HCT116 (cell line): ENCODE measurements around the gene CCDC3. TPM values are rescaled to one million over a fixed set of nuclear protein-coding genes. Genes with fewer than 3 reads are reported as not detected.

Experiments used
- ATAC-seq: fragments of 200-7000 bp; cut with Tn5 transposase; 2 replicates; pipeline ENCODE4 v1.9.1; 2020; ENCODE audit warnings: mild to moderate bottlenecking, moderate library complexity
- BruUV-seq: library from RNA; stranded (reverse); fragments of 400-500 nt; replicated peaks from 2 replicates; lab custom pipeline; 2021; lab: Mats Ljungman, UMichigan
- CTCF ChIA-PET: fragments of 300-600 bp; sonication (Branson Sonifier 250); formaldehyde crosslinking; loops from one replicate; lab custom pipeline; 2021; ENCODE audit warnings: antibody characterized with exemption; lab: Charles Lee
- POLR2A ChIA-PET: fragments of 300-600, 350-600 bp; sonication (Branson Sonifier 250); formaldehyde crosslinking; loops from one replicate; lab custom pipeline; 2021; ENCODE audit warnings: antibody characterized with exemption; lab: Charles Lee
- RAD21 ChIA-PET, 2 experiments: fragments of 300-600 bp; sonication (Branson Sonifier 250); formaldehyde crosslinking; loops; one replicate each; lab custom pipeline; 2023; ENCODE audit warnings: low total read pairs in 2 of 2; ENCODE audit not compliant: uncharacterized antibody in 2 of 2, unreplicated experiment in 2 of 2, low non-redundant PET in 1 of 2; lab: Charles Lee
- DNase-seq: peaks from one replicate; pipeline ENCODE4 v3.0.0-alpha.2; 2010; ENCODE audit warnings: low read depth, low spot score
- H2AFZ ChIP-seq: fragments of 200-600 bp; shearing (Covaris generic), sonication (generic); 2 replicates; pipeline ENCODE4 v1.6.1; 2017; ENCODE audit warnings: low read depth, mixed run types, mixed read lengths, antibody characterized with exemption, low read length; ENCODE audit not compliant: poor library complexity, severe bottlenecking
- H3K27ac ChIP-seq: 2 replicates; pipeline ENCODE4 v1.5.1; 2012; ENCODE audit warnings: low read depth, low read length
- H3K27me3 ChIP-seq: fragments of 200-600 bp; sonication (generic); 2 replicates; pipeline ENCODE4 v1.6.1; 2016; ENCODE audit warnings: mixed run types, low read length, mixed read lengths; ENCODE audit not compliant: insufficient read depth
- H3K36me3 ChIP-seq, 2 experiments: fragments of 200-500 bp in 1 of 2; fragments of 200-600 bp in 1 of 2; sonication (Bioruptor generic) in 1 of 2; sonication (generic) in 1 of 2; 2 replicates each; pipeline versions ENCODE4 v1.5.1 to v1.6.1; 2014 to 2016; ENCODE audit warnings: low read length in 2 of 2, inconsistent platforms in 1 of 2, mixed read lengths in 1 of 2, mixed run types in 1 of 2; ENCODE audit not compliant: insufficient read depth in 2 of 2, control insufficient read depth in 1 of 2
- H3K4me1 ChIP-seq, 2 experiments: fragments of 200-600 bp in 1 of 2; sonication (generic) in 1 of 2; 2 replicates each; pipeline versions ENCODE4 v1.5.1 to v1.6.1; 2012 to 2017; ENCODE audit warnings: low read length in 2 of 2, inconsistent platforms in 1 of 2, mild to moderate bottlenecking in 1 of 2, mixed read lengths in 1 of 2, mixed run types in 1 of 2, moderate library complexity in 1 of 2; ENCODE audit not compliant: insufficient read depth in 2 of 2, control insufficient read depth in 1 of 2
- H3K4me2 ChIP-seq: fragments of 200-600 bp; sonication (generic); 2 replicates; pipeline ENCODE4 v1.6.1; 2017; ENCODE audit warnings: mixed run types, low read length, mixed read lengths
- H3K4me3 ChIP-seq, 2 experiments: fragments of 200-600 bp in 1 of 2; sonication (generic) in 1 of 2; replicated peaks in 1 of 2; 2 replicates each; pipeline ENCODE4 v1.5.1; 2011 to 2016; ENCODE audit warnings: low read length in 2 of 2, control low read depth in 1 of 2, low read depth in 1 of 2, mild to moderate bottlenecking in 1 of 2, mixed read lengths in 1 of 2, mixed run types in 1 of 2
- H3K79me2 ChIP-seq: fragments of 200-600 bp; sonication (generic); 2 replicates; pipeline ENCODE4 v1.6.1; 2017; ENCODE audit warnings: mild to moderate bottlenecking, mixed run types, low read length, moderate library complexity, mixed read lengths; ENCODE audit not compliant: insufficient read depth
- H3K9ac ChIP-seq: fragments of 200-600 bp; sonication (generic); 2 replicates; pipeline ENCODE4 v1.6.1; 2016; ENCODE audit warnings: low read length, mixed read lengths
- H3K9me2 ChIP-seq: fragments of 200-600 bp; sonication (generic), shearing (Covaris generic); 2 replicates; pipeline ENCODE4 v1.6.1; 2017; ENCODE audit warnings: mixed run types, mild to moderate bottlenecking, moderate library complexity; ENCODE audit not compliant: insufficient read depth
- H3K9me3 ChIP-seq, 2 experiments: fragments of 200-500 bp in 1 of 2; fragments of 200-600 bp in 1 of 2; sonication (Bioruptor generic) in 1 of 2; sonication (generic) in 1 of 2; 2 replicates each; pipeline ENCODE4 v1.6.1; 2014 to 2017; ENCODE audit warnings: low read length in 2 of 2, mixed read lengths in 2 of 2, inconsistent platforms in 1 of 2, low read depth in 1 of 2, mild to moderate bottlenecking in 1 of 2, mixed run types in 1 of 2, moderate library complexity in 1 of 2; ENCODE audit not compliant: control insufficient read depth in 1 of 2, insufficient read depth in 1 of 2
- H4K20me1 ChIP-seq: fragments of 200-600 bp; sonication (generic), shearing (Covaris generic); 2 replicates; pipeline ENCODE4 v1.6.1; 2017; ENCODE audit warnings: mixed run types, mild to moderate bottlenecking, moderate library complexity; ENCODE audit not compliant: insufficient read depth
- CBX3 ChIP-seq: IDR thresholded peaks from 2 replicates; pipeline ENCODE4 v1.6.1; 2012; ENCODE audit warnings: low read depth
- FOSL1 ChIP-seq: IDR thresholded peaks from 2 replicates; pipeline ENCODE4 v1.6.1; 2012; ENCODE audit warnings: low read depth
- POLR2AphosphoS5 ChIP-seq: IDR thresholded peaks from 2 replicates; pipeline ENCODE4 v1.6.1; 2011; ENCODE audit warnings: mild to moderate bottlenecking, low read depth, low read length, moderate library complexity
- SP1 ChIP-seq: IDR thresholded peaks from 2 replicates; pipeline ENCODE4 v1.6.1; 2012; ENCODE audit warnings: low read depth
- TCF7L2 ChIP-seq: IDR thresholded peaks from 2 replicates; pipeline ENCODE4 v1.7.0; 2011; ENCODE audit warnings: borderline replicate concordance, inconsistent platforms; ENCODE audit not compliant: insufficient read depth, insufficient read length; ENCODE audit errors: extremely low read depth
- YY1 ChIP-seq: IDR thresholded peaks from 2 replicates; pipeline ENCODE4 v1.6.1; 2011; ENCODE audit warnings: low read length, low read depth, moderate library complexity, mild to moderate bottlenecking; ENCODE audit not compliant: insufficient replicate concordance; ENCODE audit errors: extremely low read depth
- ZNF274 ChIP-seq: fragments of 200-500 bp; sonication (Bioruptor generic); IDR thresholded peaks from 2 replicates; pipeline ENCODE4 v1.6.1; 2014; ENCODE audit warnings: mild to moderate bottlenecking, low read depth, low read length, inconsistent platforms
- intact Hi-C: fragments of 100-400 bp; cut with micrococcal nuclease; formaldehyde crosslinking; loops from 2 replicates; pipeline ENCODE4 v1.10.0; 2022
- total RNA-seq: library from RNA; stranded (reverse); gene quantifications from one replicate; pipeline ENCODE4 v1.2.1, GENCODE V29; 2021; ENCODE audit not compliant: unreplicated experiment
- TF ChIP-seq, protein P1 (sequence below): IDR thresholded peaks from 2 replicates; pipeline ENCODE4 v1.6.1; 2012; ENCODE audit warnings: low read depth

Gene CCDC3
- total RNA-seq, 1 experiment from 2014 or later, result 10.5 TPM

DNA sequence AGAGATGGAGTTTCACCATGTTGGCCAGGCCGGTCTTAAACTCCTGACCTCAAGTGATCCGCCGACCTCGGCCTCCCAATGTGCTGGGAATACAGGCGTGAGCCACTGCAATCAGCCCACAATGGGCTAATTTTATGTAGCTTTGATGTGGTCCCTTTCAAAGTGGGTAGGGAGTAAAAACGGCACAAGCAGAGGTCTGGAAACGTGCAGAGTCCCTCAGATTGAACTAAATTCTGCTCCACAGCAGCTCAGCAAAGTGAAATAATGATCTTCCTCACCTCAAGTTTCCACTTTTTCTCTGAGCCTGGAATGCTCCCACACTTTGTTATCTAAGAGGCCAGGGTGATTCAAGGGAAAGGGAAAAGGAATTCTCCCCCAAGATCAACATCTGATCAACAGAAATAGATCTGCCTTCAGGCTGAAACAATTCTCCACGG, 6.1 kb downstream of the CCDC3 start:
- Histone ChIP-seq H3K4me3 (no peak overlapping the region), H3K9me2 (no peaks in the 10 kb centered on the region), H2AFZ (no peak overlapping the region), H3K4me1 (peaks cover 5 to 10% of the 10 kb centered on the region in 2 experiments; a peak in 3 of 4 replicates), H3K9me3 (no peaks in the 10 kb centered on the region), H3K79me2 (no peaks in the 10 kb centered on the region), H3K27ac (no peak overlapping the region), H3K9ac (no peak overlapping the region), H4K20me1 (no peaks in the 10 kb centered on the region), H3K4me2 (no peak overlapping the region), H3K27me3 (no peaks in the 10 kb centered on the region), H3K36me3 (no peaks in the 10 kb centered on the region)
- RAD21 ChIA-PET, result no interaction called here
- DNase-seq, result no peak
- no TSS peak for BruUV-seq
- CTCF ChIA-PET, result no interaction called here
- no peak for TF ChIP-seq ZNF274
- no peak for TF ChIP-seq TCF7L2
- TF ChIP-seq FOSL1, result no peak
- no peak for TF ChIP-seq POLR2AphosphoS5
- TF ChIP-seq SP1, result no peak
- TF ChIP-seq, protein P1, sequence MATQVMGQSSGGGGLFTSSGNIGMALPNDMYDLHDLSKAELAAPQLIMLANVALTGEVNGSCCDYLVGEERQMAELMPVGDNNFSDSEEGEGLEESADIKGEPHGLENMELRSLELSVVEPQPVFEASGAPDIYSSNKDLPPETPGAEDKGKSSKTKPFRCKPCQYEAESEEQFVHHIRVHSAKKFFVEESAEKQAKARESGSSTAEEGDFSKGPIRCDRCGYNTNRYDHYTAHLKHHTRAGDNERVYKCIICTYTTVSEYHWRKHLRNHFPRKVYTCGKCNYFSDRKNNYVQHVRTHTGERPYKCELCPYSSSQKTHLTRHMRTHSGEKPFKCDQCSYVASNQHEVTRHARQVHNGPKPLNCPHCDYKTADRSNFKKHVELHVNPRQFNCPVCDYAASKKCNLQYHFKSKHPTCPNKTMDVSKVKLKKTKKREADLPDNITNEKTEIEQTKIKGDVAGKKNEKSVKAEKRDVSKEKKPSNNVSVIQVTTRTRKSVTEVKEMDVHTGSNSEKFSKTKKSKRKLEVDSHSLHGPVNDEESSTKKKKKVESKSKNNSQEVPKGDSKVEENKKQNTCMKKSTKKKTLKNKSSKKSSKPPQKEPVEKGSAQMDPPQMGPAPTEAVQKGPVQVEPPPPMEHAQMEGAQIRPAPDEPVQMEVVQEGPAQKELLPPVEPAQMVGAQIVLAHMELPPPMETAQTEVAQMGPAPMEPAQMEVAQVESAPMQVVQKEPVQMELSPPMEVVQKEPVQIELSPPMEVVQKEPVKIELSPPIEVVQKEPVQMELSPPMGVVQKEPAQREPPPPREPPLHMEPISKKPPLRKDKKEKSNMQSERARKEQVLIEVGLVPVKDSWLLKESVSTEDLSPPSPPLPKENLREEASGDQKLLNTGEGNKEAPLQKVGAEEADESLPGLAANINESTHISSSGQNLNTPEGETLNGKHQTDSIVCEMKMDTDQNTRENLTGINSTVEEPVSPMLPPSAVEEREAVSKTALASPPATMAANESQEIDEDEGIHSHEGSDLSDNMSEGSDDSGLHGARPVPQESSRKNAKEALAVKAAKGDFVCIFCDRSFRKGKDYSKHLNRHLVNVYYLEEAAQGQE, result no peak
- no peak for TF ChIP-seq CBX3
- no peak for TF ChIP-seq YY1
- POLR2A ChIA-PET, result no interaction called here
- intact Hi-C loops, result no loop called here
- ATAC-seq, result no peak
